Retinal pigment epithelial cell (primary cell): ENCODE data around the gene WDR37.

ENCODE experiments used
- DNase-seq: peaks from one replicate; pipeline ENCODE4 v3.0.0-alpha.2; 2010; ENCODE audit warnings: low read depth
- H3K4me3 ChIP-seq: 2 replicates; pipeline ENCODE4 v1.5.1; 2011; ENCODE audit warnings: mild to moderate bottlenecking, low read length, control low read depth, moderate library complexity
- TF ChIP-seq, protein P1 (sequence below): conservative IDR thresholded peaks from 2 replicates; pipeline ENCODE4 v1.5.1; 2011; ENCODE audit warnings: low read depth, low read length, control low read depth, inconsistent platforms

The WDR37 gene

DNA sequence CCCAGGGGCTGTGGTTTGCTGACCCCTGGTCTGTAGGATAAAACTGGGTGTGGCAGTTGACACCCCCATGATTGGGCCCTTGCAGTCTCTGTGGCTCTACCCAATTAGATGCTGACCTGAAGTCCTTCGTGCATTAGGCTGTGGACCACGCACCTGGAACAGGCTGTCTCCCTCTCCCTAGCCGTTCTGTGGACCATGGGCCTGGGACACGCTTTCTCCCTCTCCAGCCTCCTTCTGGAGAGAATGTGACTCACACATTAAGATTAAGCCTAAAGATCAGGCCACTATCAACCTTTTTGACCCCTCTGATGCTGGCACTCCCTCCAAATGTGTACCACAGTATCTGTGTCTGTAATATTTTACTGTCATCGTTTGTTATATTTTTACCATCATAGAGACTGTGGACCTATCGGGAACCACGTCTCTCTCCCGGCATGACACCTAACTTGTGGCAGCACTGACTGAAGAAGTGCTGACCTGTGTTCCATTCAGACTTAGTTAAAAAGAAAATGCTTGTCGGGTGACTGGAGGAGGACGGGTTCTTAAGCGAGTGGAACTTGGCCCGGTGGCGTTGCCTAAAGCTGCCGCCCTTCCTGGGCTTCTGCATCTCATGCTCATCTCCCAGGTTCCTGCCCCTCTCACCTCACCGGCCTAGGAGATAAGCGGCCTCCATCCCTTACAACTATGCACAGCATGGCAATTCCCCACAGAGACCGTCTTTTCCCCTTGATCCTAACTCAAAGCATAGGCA lies 92.8 kb downstream of the WDR37 start:
- TF ChIP-seq, protein P1, sequence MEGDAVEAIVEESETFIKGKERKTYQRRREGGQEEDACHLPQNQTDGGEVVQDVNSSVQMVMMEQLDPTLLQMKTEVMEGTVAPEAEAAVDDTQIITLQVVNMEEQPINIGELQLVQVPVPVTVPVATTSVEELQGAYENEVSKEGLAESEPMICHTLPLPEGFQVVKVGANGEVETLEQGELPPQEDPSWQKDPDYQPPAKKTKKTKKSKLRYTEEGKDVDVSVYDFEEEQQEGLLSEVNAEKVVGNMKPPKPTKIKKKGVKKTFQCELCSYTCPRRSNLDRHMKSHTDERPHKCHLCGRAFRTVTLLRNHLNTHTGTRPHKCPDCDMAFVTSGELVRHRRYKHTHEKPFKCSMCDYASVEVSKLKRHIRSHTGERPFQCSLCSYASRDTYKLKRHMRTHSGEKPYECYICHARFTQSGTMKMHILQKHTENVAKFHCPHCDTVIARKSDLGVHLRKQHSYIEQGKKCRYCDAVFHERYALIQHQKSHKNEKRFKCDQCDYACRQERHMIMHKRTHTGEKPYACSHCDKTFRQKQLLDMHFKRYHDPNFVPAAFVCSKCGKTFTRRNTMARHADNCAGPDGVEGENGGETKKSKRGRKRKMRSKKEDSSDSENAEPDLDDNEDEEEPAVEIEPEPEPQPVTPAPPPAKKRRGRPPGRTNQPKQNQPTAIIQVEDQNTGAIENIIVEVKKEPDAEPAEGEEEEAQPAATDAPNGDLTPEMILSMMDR = no peak
- no peak for DNase-seq
- H3K4me3 ChIP-seq = no peak overlapping the region

DNA sequence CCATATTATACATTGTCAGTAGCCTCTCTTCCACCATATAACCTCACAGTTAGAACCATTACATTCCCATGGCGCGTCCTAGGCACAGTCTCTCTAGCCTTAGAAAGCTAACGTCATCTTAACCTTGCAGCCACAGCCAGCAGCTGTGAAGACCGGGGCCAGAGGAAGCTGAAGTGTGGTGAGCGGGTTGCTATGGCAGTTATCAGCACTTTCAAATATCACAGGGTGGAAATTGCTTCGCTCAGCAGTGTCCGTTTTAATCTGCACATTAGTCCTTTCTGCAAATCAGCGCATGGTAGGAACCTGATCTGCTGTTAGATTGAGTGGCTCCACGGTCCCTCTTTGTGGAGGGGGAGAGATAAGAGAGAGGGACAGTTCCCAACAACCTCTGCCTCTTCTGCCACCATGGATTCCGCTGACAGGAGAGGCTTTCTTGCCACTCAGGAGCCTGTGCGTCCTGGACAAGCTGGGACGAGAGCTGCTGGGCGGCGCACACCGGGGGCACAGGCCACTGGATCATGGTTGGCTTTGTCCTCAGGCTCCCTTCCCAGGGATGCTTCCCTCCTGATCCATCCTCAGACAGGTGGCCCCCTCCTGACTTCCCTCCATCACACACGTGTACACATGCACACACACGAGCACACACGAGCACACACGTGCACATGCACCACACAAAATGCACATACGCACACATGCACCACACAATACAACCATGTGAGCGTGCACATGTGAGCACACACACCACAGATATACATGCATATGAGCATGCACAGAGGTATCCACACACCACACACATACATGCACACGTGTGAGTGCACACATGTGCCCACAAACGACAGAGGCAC lies 93.8 kb downstream of the WDR37 start:
- DNase-seq = no peak
- no peak overlapping the region for H3K4me3 ChIP-seq
- TF ChIP-seq, protein P1 = no peak

DNA sequence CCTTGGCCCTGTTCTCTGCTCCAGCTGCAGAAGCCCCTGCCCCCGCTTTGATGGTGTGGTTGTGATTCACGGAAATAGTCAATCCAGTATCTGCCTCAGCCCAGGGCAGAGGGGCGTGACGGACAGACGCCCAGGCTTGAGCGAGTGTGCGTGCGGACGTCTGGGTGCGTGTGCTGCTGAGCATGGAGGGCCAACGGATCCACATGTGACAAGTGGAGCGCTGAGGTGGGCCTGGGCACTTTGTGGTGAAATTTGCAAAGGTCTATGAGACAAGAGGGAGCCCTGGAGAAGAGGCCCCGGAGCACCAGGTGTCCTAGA lies 94.4 kb downstream of the WDR37 start:
- no peak overlapping the region for H3K4me3 ChIP-seq
- DNase-seq = no peak
- TF ChIP-seq, protein P1 = no peak

DNA sequence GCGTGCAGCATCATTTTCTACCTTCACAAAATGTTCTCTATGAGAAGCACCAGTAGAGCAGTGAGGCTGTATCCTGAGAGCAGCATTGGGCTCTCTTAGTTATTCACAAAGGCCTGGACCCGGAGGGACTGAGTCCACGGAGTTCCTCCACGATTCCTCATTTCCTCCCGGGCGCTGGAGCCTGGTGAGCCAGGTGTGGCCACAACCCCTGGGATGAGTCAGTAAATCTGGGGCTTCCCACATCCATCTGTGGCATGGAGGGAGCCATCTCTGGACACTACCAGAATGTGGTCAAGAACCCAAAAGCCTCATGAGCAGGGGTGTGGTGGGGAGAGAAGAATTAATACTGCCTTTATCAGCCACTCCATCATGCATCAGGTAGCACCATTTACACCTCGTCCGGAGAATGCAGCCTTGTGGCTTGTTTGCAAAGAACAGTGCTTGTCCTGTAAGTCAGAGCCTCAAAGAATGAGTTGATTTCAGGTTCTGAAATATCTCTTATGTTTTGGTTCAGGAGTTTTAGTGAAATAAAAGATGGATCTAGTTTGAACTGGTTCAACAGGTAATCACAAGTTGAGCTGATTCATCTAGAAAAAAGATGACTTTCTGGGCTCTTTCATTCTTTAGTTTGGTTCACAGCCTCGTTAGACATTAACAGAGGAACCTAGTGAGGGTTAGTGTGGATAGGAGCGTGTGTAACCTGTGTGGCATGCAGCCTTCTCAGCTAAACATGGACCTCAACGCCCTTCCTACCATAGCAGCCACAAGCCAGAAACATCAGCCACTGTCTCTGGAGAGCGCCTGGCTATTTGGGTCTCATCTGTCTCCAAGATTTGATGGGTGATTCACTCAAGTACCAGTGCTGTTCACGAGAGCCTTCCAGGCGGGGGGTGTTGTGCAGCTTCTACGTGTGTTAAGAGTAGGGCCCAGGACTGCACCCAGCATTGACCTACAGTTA lies 95.2 kb downstream of the WDR37 start:
- DNase-seq = no peak
- TF ChIP-seq, protein P1 = no peak
- no peak overlapping the region for H3K4me3 ChIP-seq

DNA sequence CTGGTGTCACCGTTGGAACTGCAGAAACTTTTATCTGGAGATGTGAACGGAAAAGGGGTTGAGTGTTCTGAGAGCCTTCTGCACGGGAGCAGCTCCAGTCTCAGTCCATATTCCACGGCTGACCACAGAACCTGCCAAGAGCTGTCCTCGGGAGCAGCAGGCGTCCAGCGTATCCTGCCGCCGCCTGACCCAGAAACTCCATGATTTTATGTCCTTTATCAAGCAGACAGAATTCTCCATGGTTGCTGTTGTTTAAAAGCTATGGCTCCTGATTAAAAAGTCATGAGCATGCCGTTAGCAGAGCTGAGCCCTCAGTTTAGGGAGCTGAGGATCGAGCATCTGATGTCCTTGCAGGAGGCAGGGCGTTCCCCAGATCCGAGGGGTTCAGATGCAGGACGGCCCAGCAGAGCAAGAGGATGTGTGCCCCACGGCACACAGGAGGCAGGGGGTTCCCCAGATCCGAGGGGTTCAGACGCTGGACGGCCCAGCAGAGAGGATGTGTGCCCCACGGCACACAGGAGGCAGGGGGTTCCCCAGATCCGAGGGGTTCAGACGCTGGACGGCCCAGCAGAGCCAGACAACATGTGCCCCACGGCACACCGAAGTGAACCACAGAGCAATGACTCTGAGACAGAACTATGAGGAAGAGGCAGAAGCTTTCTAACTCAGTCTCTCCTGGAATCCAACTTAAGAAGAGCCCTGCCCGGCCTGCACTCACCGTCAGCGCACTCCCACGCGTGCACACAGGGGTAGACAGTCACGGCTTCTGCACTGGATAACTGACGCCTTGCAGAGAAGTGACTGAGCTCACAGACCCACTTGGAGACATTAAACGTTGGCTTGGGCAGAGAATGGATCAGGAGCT lies 96.4 kb downstream of the WDR37 start:
- TF ChIP-seq, protein P1 = no peak
- DNase-seq = no peak
- no peak overlapping the region for H3K4me3 ChIP-seq

DNA sequence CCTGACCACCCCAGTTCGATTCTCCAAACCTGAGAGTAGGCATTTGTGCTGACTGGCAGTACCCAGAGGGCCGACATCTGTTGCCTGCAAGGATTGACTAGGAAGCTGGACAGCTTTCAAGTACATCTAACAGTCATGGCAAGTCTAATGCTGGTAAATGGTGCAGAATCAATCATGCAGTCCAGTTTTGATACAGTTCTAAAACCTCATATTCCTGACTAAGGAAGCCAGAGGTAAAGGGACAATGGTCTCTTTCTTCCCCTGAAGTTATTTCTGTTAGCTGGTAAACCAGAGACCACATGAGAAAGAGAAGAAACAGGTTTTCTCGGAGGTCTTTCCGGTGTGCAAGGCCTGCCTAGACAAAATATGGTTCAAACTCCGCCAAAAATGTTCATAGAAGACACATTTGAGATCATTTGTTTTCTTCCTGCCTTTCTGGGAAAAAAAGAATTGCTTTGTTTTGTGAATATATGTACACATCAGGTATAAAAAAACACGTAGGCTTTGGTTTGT lies 97.1 kb downstream of the WDR37 start:
- TF ChIP-seq, protein P1 = no peak
- no peak overlapping the region for H3K4me3 ChIP-seq
- no peak for DNase-seq
